ENCODE data around the gene XBP1. TPM values are rescaled to one million over a fixed set of nuclear protein-coding genes. Genes with fewer than 3 reads are reported as not detected.

Gene XBP1
- total RNA-seq, 4 donors from 2014 or later, result 66.0 to 403 (median 115) TPM

GRCh38 chr22:28820885-28821284, 20.5 kb upstream of the XBP1 start:
- H3K9me3 ChIP-seq, result no peaks in the 10 kb centered on the region
- DNase-seq (no peak), ATAC-seq (no peak)
- intact Hi-C loops (cut with DNase I; ENCODE audit: low total_unique reads), result no loop called here
- peaks cover 13 to 14% of the 10 kb centered on the region in 2 donors for H3K4me1 ChIP-seq
- H3K27me3 ChIP-seq, result no peaks in the 10 kb centered on the region
- no peaks in the 10 kb centered on the region for H3K36me3 ChIP-seq
- TF ChIP-seq CTCF (IDR thresholded peaks at IDR 0.05 in 4 of 5, conservative IDR thresholded peaks at IDR 0.05 in 1 of 5) (no peak), POLR2A (IDR thresholded peaks at IDR 0.05) (no peak)
- in situ Hi-C loops (cut with MboI; ENCODE audit: low sequenced_read_pairs in 4 of 4), result loop anchor here in 2 of 4 donors (10.0 kb wide), 1 partner anchor 766 kb away; no protein-coding TSS in a partner anchor
- no peak overlapping the region for H3K4me3 ChIP-seq
- H3K27ac ChIP-seq, result no peak overlapping the region

- TF ChIP-seq POLR2A (IDR thresholded peaks at IDR 0.05) (no peak), CTCF (IDR thresholded peaks at IDR 0.05 in 4 of 5, conservative IDR thresholded peaks at IDR 0.05 in 1 of 5) (no peak)
- in situ Hi-C loops (cut with MboI; ENCODE audit: low sequenced_read_pairs in 4 of 4), result loop anchor here in 2 of 4 donors (10.0 kb wide), 1 partner anchor 765 kb away; no protein-coding TSS in a partner anchor
- no peak for ATAC-seq
- intact Hi-C loops (cut with DNase I; ENCODE audit: low total_unique reads), result no loop called here
- Histone ChIP-seq H3K36me3 (no peaks in the 10 kb centered on the region), H3K4me1 (peaks cover 13 to 14% of the 10 kb centered on the region in 2 donors), H3K9me3 (no peaks in the 10 kb centered on the region), H3K27ac (no peak overlapping the region), H3K4me3 (no peak overlapping the region), H3K27me3 (no peaks in the 10 kb centered on the region)
- DNase-seq, result no peak
These were observed 19.1 kb upstream of the XBP1 start for GRCh38 chr22:28819253-28820096.

GRCh38 chr22:28817919-28818859, 17.8 kb upstream of the XBP1 start:
- Histone ChIP-seq H3K9me3 (no peaks in the 10 kb centered on the region), H3K4me1 (peaks cover 14 to 18% of the 10 kb centered on the region in 2 donors), H3K36me3 (no peaks in the 10 kb centered on the region), H3K27me3 (no peaks in the 10 kb centered on the region), H3K4me3 (no peak overlapping the region), H3K27ac (peak overlapping the region; percentile 6 to 65 (median 53))
- ATAC-seq (peak in 1 of 2 donors; percentile 46), DNase-seq (no peak)
- TF ChIP-seq CTCF (IDR thresholded peaks at IDR 0.05 in 4 of 5, conservative IDR thresholded peaks at IDR 0.05 in 1 of 5) (no peak), POLR2A (IDR thresholded peaks at IDR 0.05) (no peak)
- intact Hi-C loops (cut with DNase I; ENCODE audit: low total_unique reads) (no loop called here), in situ Hi-C loops (cut with MboI; ENCODE audit: low sequenced_read_pairs in 4 of 4) (no loop called here)

GRCh38 chr22:28817064-28817463, 16.7 kb upstream of the XBP1 start:
- Histone ChIP-seq H3K36me3 (no peaks in the 10 kb centered on the region), H3K9me3 (no peaks in the 10 kb centered on the region), H3K4me3 (no peak overlapping the region), H3K4me1 (peaks cover 14 to 24% of the 10 kb centered on the region in 2 donors), H3K27me3 (no peaks in the 10 kb centered on the region), H3K27ac (no peak overlapping the region)
- no peak for TF ChIP-seq POLR2A (IDR thresholded peaks at IDR 0.05)
- intact Hi-C loops (cut with DNase I; ENCODE audit: low total_unique reads) (no loop called here), in situ Hi-C loops (cut with MboI; ENCODE audit: low sequenced_read_pairs in 4 of 4) (no loop called here)
- DNase-seq (no peak), ATAC-seq (no peak)

- Histone ChIP-seq H3K36me3 (no peaks in the 10 kb centered on the region), H3K27ac (no peak overlapping the region), H3K9me3 (no peaks in the 10 kb centered on the region), H3K4me3 (no peak overlapping the region), H3K4me1 (peaks cover 14 to 25% of the 10 kb centered on the region in 2 donors), H3K27me3 (no peaks in the 10 kb centered on the region)
- intact Hi-C loops (cut with DNase I; ENCODE audit: low total_unique reads), result no loop called here
- TF ChIP-seq CTCF (IDR thresholded peaks at IDR 0.05 in 4 of 5, conservative IDR thresholded peaks at IDR 0.05 in 1 of 5) (no peak), POLR2A (IDR thresholded peaks at IDR 0.05) (no peak)
- ATAC-seq (no peak), DNase-seq (no peak)
- in situ Hi-C loops (cut with MboI; ENCODE audit: low sequenced_read_pairs in 4 of 4), result no loop called here
These were observed 15.4 kb upstream of the XBP1 start for GRCh38 chr22:28815729-28816128.

All from gastrocnemius medialis (tissue), 4 donors.